Kidney (tissue), 22 donors: Measurements from ENCODE around the gene NT5C3B. TPM values are rescaled to one million over a fixed set of nuclear protein-coding genes. Genes with fewer than 3 reads are reported as not detected.

Source experiments
- DNase-seq, 5 donors: peaks; one replicate each; pipeline ENCODE4 v3.0.0-alpha.2; 2013 to 2020
- FAIRE-seq: peaks from 2 replicates; lab custom pipeline; 2012; peaks lifted over from hg19 to GRCh38; lab: Jason Lieb, UNC
- H3K27ac ChIP-seq, 2 donors: one replicate each; pipeline ENCODE4 v1.7.0; 2013; ENCODE audit warnings: low read depth in 2 of 2, low read length in 2 of 2, inconsistent platforms in 1 of 2
- H3K27me3 ChIP-seq: one replicate; pipeline ENCODE4 v1.7.1; 2013; ENCODE audit warnings: low read length, inconsistent platforms; ENCODE audit not compliant: control insufficient read depth, insufficient read depth
- H3K36me3 ChIP-seq, 3 donors: one replicate each; pipeline versions ENCODE4 v1.7.0 to v1.7.1; 2013; ENCODE audit warnings: low read length in 3 of 3, control low read depth in 1 of 3, inconsistent platforms in 1 of 3; ENCODE audit not compliant: insufficient read depth in 3 of 3, control insufficient read depth in 2 of 3
- H3K4me1 ChIP-seq, 3 donors: one replicate each; pipeline versions ENCODE4 v1.7.0 to v1.7.1; 2013; ENCODE audit warnings: low read length in 3 of 3, inconsistent platforms in 1 of 3, low read depth in 1 of 3; ENCODE audit not compliant: control insufficient read depth in 2 of 3, insufficient read depth in 2 of 3
- H3K4me3 ChIP-seq, 3 donors: one replicate each; pipeline versions ENCODE4 v1.7.0 to v1.8.1; 2013; ENCODE audit warnings: low read length in 3 of 3, control low read depth in 1 of 3, inconsistent platforms in 1 of 3
- H3K9ac ChIP-seq, 3 donors: one replicate each; pipeline versions ENCODE4 v1.7.0 to v1.7.1; 2013; ENCODE audit warnings: low read length in 3 of 3, control low read depth in 1 of 3, inconsistent platforms in 1 of 3
- H3K9me3 ChIP-seq, 3 donors: one replicate each; pipeline versions ENCODE4 v1.7.0 to v1.7.1; 2013; ENCODE audit warnings: low read length in 3 of 3, control low read depth in 1 of 3, inconsistent platforms in 1 of 3; ENCODE audit not compliant: control insufficient read depth in 2 of 3, insufficient read depth in 1 of 3
- CTCF ChIP-seq: IDR thresholded peaks from 3 replicates; pipeline ENCODE4 v1.5.1; 2012; ENCODE audit warnings: mild to moderate bottlenecking, moderate library complexity, borderline replicate concordance; ENCODE audit not compliant: insufficient read depth; ENCODE audit errors: extremely low read depth
- intact Hi-C: fragments of 100-400 bp; cut with DNase I; formaldehyde crosslinking; loops from one replicate; pipeline ENCODE4 v1.11.1; 2022
- long read RNA-seq, 10 donors: library from polyadenylated mRNA in 1 of 10; unstranded in 1 of 10; transcript quantifications; one replicate each; pipeline ENCODE4 v2.0.0 and lab custom pipeline, GENCODE V29; 2021 to 2026
- polyA plus RNA-seq: library from polyadenylated mRNA; stranded (reverse); fragments of 350-450 nt; fragmentation: Illumina TruSeq; extraction: RNeasy Lipid Tissue Mini Kit (QIAGEN cat#74804); gene quantifications from one replicate; pipeline ENCODE4 v1.2.3, GENCODE V29; 2014; ENCODE audit warnings: low read depth, low replicate concordance; ENCODE audit not compliant: insufficient read depth
- total RNA-seq: library from RNA; stranded (reverse); fragmentation: NEBNext Ultra II Directional; extraction: Animal tissue kit (Norgen Biotek cat#: 25700); gene quantifications from one replicate; pipeline ENCODE4 v1.2.1, GENCODE V29; 2021
- donor health status: control.
- donor health status: control.
- donor health status: control.
- donor health status: control.
- donor health status: control.
- donor health status: DM: yes; HTN: yes; CAD: no.
- donor health status: Normal renal cell carcinoma (clear cell type).

Gene NT5C3B
- total RNA-seq (44.0 TPM), polyA plus RNA-seq (88.0 TPM)
- long read RNA-seq, donor 1, transcript NT5C3B-216 (8 exons, 1,534 nt): major isoform, 13 of 33 reads
- long read RNA-seq, donor 1, transcript NT5C3B-203 (9 exons, 975 nt): minor isoform, 7 of 33 reads
- long read RNA-seq, donor 1, partial matches to known transcripts: 10 of 33 reads
- long read RNA-seq, donor 1, other reads (novel, unspliced or antisense): 0 of 33 reads
- long read RNA-seq, donor 2, transcript NT5C3B-216 (8 exons, 1,534 nt): major isoform, 12 of 36 reads
- long read RNA-seq, donor 2, partial matches to known transcripts: 18 of 36 reads
- long read RNA-seq, donor 2, other reads (novel, unspliced or antisense): 0 of 36 reads
- long read RNA-seq, donor 3, transcript NT5C3B-216 (8 exons, 1,534 nt): major isoform, 20 of 39 reads
- long read RNA-seq, donor 3, partial matches to known transcripts: 11 of 39 reads
- long read RNA-seq, donor 3, other reads (novel, unspliced or antisense): 0 of 39 reads
- long read RNA-seq, donor 4, transcript NT5C3B-203 (9 exons, 975 nt): minor isoform, 5 of 49 reads
- long read RNA-seq, donor 4, transcript NT5C3B-216 (8 exons, 1,534 nt): major isoform, 15 of 49 reads
- long read RNA-seq, donor 4, partial matches to known transcripts: 21 of 49 reads
- long read RNA-seq, donor 4, other reads (novel, unspliced or antisense): 0 of 49 reads
- long read RNA-seq, donor 5, partial matches to known transcripts: 0 of 1 reads
- long read RNA-seq, donor 5, other reads (novel, unspliced or antisense): 0 of 1 reads
- long read RNA-seq, donor 6, transcript NT5C3B-203 (9 exons, 975 nt): minor isoform, 5 of 24 reads
- long read RNA-seq, donor 6, transcript NT5C3B-216 (8 exons, 1,534 nt): major isoform, 8 of 24 reads
- long read RNA-seq, donor 6, partial matches to known transcripts: 6 of 24 reads
- long read RNA-seq, donor 6, other reads (novel, unspliced or antisense): 0 of 24 reads
- long read RNA-seq, donor 7, transcript NT5C3B-203 (9 exons, 975 nt): minor isoform, 7 of 39 reads
- long read RNA-seq, donor 7, transcript NT5C3B-216 (8 exons, 1,534 nt): major isoform, 16 of 39 reads
- long read RNA-seq, donor 7, partial matches to known transcripts: 1 of 39 reads
- long read RNA-seq, donor 7, other reads (novel, unspliced or antisense): 12 of 39 reads
- long read RNA-seq, donor 8, transcript NT5C3B-216 (8 exons, 1,534 nt): major isoform, 11 of 38 reads
- long read RNA-seq, donor 8, partial matches to known transcripts: 19 of 38 reads
- long read RNA-seq, donor 8, other reads (novel, unspliced or antisense): 0 of 38 reads
- long read RNA-seq, donor 9, transcript NT5C3B-216 (8 exons, 1,534 nt): major isoform, 13 of 20 reads
- long read RNA-seq, donor 9, partial matches to known transcripts: 5 of 20 reads
- long read RNA-seq, donor 9, other reads (novel, unspliced or antisense): 0 of 20 reads
- long read RNA-seq, donor 10, transcript NT5C3B-216 (8 exons, 1,534 nt): major isoform, 12 of 29 reads
- long read RNA-seq, donor 10, partial matches to known transcripts: 10 of 29 reads
- long read RNA-seq, donor 10, other reads (novel, unspliced or antisense): 0 of 29 reads

GRCh38 chr17:41835800-41836549 lies at the start of gene NT5C3B:
Gene NT5C3B, minus strand, starts transcription at chr17:41836232. Its CDS starts 39 bp downstream, at chr17:41836193.
- FAIRE-seq (no peak), DNase-seq (peak; percentile 75 to 86 (median 83))
- no peak for TF ChIP-seq CTCF
- Histone ChIP-seq H3K9me3 (no peaks in the 10 kb centered on the region), H3K9ac (peak within 1 kb of the TSS; percentile 68 to 77 (median 76)), H3K36me3 (peaks cover 0 to 4% (median 2%) of the 10 kb centered on the region in 3 donors), H3K4me1 (peaks cover 0 to 4% (median 0%) of the 10 kb centered on the region in 3 donors), H3K27ac (peak within 1 kb of the TSS in 1 of 2 donors; percentile 67), H3K27me3 (no peaks in the 10 kb centered on the region), H3K4me3 (peak within 1 kb of the TSS; percentile 62 to 83 (median 70))
- intact Hi-C loops: no loop called here

GRCh38 chr17:41885733-41886132 lies 49.7 kb upstream of the NT5C3B start:
- no peak for FAIRE-seq
- no peak overlapping the region for H3K27ac ChIP-seq
- H3K4me3 ChIP-seq: no peak overlapping the region
- no peaks in the 10 kb centered on the region for H3K4me1 ChIP-seq
- DNase-seq: peak in 3 of 5 donors; percentile 44 to 54 (median 46)
- H3K9me3 ChIP-seq: no peaks in the 10 kb centered on the region
- intact Hi-C loops: no loop called here
- H3K27me3 ChIP-seq: no peaks in the 10 kb centered on the region
- peaks cover 5 to 69% (median 38%) of the 10 kb centered on the region in 3 donors for H3K36me3 ChIP-seq
- H3K9ac ChIP-seq: no peak overlapping the region
- TF ChIP-seq CTCF: peak; percentile 27
